Activated T-cell treated with anti-CD3 and anti-CD28 coated beads for 24 hours (primary cell): Measurements from ENCODE around the gene SERPIND1.
"Not testable (repeated sequence)": the region's sequence is repeated elsewhere in the genome, so short reads cannot be mapped to it uniquely, and the experiment has no call there.

Source experiments
- DNase-seq: peaks from one replicate; pipeline ENCODE4 v3.0.0-alpha.2; 2020; ENCODE audit warnings: low read depth

SERPIND1 gene

DNA sequence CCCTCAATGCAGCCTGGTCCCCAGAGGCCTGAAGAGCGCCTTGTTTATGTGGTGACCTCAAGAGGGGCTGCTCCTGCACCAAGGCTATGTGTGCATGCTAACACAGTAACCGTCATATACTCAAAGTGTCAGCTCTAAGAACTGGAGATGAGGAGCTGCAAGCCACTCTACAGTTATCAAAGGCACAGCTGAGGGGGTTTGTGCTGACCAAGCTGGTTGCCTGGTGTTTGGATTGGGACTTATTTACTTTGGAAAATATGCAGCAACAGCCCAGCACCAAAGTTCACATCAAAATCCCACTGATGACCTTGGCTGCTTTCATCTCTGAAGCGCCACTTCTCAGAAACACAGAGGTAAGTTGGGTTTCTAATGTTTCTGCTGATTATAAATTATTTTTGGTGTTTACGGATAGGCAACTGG, at the start of gene SERPIND1:
Gene SERPIND1, plus strand, starts transcription at position 321 of the 420 bp plus-strand sequence. CDS start 5,200 bp downstream, outside the sequence.
- DNase-seq = no peak

GRCh38 chr22:20724676-20725454, 49.0 kb upstream of the SERPIND1 start:
- DNase-seq = no peak

- DNase-seq = no peak
Observed at GRCh38 chr22:20725987-20726558, 47.8 kb upstream of the SERPIND1 start.

DNA sequence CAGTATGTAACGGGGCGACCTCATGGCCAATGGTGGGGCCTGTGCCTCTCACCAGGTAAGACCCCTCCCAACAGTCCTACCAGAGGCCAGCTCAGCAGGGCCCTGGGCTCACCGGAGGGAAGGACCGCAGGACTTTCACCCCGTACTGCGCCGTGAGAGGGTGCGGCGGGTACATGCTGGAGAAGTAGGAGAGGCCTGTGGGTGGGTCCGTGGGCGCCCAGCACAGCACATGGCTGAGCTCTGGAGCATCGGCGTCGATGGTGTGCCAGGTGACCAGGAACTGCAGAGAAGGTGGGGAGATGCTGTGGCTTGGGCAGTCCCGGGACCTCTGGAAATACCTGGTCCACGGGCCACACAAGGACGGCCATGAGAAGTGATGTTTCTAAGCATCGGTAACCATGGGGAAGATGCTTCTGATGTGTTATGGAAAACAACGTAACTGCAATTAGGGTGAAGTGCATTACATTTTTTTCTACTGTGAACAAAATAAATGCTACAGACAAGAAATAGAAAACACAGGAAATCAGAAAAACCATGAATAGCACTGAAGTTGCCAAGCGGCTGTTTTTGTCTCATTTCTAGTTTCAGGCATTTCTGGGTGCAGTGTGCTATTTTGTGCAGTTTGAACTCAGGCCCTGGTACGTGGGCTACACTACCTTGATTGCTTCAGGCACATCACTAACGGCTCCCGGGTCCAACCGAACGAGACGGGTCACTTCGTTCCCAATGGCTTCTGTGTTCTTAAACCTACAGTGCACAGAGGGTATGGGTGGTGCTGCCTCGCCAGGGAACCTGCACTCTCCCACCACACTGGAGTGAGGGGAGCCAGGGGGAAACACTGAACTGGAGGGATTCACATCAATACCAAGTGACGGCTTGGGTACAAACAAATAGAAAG, 46.5 kb upstream of the SERPIND1 start:
- DNase-seq = no peak

DNA sequence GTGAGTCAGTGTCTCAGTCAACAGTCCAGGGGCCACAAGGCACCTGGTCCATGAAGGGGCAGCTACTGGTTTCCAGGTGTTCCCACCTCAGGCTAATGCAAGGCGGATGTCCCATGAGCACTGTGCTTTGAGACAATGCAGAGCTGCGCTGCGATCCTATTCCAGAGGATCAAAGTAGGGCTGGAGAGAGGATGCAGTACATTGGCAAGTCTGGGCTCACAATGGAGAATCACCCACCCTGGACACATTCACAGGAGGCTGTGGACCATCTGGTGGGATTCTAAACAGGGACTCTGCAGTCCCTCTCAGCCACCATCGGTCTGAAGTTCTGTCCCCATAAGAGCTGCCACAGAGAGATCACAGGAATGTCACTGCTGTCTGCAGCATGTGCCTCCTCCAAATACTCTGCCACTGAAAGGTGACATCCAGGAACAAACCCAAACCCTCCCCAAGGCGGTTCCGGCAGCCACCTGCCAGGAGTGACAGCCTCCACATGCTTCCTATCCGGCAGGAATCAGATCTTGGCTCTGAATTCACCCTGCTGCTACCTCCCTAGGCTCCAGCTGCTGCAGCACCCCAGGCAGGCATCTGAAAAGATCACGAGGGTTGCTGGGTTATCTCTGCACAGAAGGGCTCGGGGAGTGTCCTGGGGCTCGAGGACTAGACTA, 45.3 kb upstream of the SERPIND1 start:
- no peak for DNase-seq

DNA sequence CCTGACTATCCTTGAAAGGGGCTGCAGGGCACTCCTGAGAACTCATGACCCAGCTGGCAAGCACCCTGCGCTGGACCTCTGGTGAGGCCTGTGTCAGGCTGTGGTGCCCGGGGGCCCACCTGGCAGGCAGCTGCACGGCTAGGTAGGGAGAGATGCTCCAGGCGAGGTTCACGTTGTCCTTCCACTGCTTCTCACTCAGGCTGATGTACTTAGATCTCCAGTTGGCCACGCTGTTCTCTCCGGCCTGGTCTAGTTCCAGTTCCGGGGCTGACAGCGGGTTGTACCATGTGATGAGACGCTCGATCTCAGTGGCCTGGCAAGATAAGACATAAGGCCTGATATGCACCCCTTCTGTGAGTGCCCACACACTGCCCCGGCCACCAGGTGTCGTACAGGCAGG, 44.7 kb upstream of the SERPIND1 start:
- no peak for DNase-seq

- DNase-seq = not testable (repeated sequence)
Observed at GRCh38 chr22:20732431-20732830, 41.5 kb upstream of the SERPIND1 start.

DNA sequence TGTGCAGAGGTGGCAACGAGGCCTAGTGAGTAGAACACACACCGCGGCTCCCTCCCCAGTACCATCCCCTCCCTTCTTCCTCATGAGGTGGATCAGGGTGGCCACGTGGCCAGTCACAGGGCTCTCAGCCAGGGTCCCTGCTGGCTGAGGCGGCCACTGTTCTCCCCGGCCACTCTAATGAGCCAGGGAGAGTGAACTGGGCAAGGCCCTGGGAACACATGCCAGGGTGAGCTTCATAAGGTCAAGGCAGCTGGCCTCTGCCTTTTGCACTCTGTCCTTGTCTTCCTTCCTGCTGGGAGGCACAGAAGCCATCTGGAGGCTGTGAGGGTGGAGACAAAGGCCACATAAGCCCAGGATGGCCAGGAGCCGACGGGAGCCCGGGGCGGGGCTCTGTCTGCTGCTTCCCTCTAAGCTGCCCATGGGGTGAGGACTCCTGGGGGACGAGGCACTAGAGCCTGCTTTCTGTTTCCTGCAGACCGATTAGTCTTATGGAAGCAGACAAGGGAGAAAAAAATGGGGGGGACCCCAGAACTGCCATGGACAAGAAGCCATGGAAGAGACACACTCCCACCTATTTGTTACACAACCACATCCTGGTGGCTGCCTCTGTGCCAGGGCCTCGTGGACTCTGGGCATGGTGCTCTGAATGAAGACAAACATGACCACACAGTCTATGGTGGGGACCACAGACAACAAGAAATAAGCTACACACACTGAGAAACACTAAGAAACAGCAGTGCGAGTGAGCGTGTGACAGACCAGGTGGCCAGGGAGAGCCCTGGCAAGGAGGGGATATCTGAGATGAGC, 38.4 kb upstream of the SERPIND1 start:
- not testable (repeated sequence) for DNase-seq

DNA sequence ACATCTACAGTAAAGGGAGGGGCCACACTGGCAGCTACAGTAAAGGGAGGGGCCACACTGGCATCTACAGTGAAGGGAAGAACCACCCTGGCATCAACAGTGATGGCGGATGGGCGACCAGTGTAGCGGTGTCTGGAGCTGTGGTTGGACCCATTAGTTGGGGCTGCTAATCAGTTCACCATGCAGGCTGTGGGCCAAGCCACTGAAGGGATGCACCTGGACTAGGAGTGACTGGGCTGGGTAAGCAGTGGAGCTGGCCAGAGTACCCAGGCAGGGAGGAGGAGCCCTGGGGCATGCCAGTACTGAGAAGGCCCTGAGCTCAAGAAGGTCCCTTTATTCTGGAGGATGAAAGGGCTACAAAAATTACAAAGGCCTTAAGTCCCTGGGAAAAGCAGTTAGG, 37.0 kb upstream of the SERPIND1 start:
- DNase-seq = not testable (repeated sequence)

- DNase-seq = no peak
Observed at GRCh38 chr22:20738394-20739089, 35.4 kb upstream of the SERPIND1 start.

- DNase-seq = no peak
Observed at GRCh38 chr22:20740222-20740951, 33.5 kb upstream of the SERPIND1 start.

DNA sequence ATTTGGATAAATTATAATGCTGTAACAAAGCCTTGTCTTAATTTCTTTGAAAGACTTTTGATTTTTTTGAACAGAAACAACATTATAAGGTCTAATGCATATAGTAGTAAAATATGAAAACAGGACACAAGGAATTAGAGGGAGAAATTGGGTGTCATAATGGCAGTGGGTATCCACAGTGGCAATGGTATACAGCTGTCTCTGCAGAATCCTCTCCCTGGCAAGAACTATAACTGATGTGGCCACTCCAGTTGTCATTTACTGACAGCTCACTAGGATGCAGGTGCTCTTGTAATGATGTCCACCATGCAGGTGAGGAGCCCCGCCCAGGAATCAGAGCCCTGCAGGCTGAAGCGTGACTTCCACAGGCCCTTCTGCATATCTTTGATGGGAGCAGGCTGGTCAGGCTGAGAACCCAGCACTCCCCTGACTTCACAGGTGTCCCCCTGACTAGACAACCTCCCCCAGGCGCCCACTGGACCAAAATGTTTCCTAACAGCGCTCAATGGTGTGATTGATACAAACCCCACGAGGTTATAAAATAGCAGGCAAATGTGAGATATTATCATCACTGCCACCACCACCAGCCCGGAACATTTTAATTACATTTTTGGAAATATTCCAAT, 32.8 kb upstream of the SERPIND1 start:
- no peak for DNase-seq

DNA sequence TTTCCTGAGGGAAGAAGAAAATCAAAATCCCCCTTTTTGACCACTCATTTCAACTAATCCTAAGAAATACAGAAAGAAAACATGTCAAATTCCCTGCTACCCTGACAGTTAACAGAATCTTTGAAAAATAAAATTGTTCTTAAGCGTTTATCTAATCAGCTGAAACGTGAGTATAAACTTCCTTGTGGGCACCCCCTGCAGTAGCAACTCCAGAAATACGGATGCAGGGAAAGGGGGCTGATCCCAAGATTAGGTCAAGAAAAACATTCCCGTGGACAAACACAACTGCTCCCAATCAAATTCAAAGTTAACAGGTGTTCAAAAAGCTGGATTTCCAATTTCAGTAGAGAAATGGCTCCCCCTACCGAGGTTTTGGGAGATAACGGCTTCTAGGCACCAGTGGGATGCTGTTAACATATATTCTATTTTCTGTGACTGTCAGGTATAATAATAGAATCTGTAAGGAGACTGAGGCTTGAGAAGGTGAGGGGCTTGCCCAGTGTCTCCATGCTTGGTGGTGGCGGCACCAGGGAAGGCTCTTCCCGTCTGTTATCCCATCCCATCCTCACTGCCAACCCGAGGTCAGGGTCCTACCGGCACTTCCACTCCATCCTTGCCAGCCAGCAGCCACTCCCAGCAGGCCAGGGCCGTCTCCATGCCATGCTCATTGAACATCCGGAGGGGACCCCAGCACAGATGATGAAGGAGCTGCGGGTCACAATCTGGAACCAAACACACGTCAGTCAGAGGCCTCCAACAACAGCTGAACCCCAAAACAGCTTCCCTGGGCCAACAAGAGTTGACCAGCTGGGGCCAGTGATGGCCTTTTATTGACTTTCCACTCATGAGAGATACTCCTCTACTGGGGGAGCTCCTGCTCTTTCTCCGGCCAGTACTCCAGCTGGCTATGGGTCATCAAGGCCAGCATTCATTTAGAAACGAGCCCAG, 32.0 kb upstream of the SERPIND1 start:
- no peak for DNase-seq

DNA sequence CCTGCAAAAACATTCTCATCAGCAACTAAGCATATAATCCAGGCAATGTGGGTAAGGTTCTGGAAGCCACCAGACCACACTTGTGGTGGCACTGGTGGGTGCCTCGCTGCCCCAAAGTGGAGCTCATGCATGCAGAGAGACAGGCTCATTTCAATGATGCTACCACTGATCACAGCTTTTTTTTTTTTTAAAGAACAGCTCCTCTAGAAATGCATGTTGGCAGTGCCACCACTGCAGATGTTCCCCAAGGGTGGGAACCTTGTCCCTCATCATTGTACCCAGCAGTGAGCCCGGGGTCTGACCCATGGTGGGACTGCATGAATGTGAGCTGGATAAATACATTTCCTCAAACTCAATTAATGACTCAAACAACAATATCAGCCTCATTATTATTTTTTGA, 31.1 kb upstream of the SERPIND1 start:
- no peak for DNase-seq

DNA sequence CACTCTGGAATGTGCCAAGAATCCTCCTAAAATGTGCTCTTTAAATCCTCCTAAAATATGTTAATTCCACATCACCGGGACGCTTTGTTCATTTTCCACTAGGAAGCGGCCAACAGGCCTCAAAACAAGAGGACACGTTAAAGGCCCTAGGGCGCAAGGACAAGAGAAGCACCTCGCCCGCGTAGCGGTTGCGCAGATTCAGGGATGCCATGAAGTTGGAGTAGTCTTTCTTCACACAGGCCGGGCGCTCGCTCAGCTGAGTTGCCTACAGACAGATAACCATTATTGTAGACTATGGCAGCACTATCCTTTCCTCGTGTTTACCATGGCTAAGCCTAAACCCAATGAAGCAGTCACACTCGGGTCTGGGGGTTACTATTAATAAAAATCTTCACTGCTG, 29.5 kb upstream of the SERPIND1 start:
- DNase-seq = no peak

DNA sequence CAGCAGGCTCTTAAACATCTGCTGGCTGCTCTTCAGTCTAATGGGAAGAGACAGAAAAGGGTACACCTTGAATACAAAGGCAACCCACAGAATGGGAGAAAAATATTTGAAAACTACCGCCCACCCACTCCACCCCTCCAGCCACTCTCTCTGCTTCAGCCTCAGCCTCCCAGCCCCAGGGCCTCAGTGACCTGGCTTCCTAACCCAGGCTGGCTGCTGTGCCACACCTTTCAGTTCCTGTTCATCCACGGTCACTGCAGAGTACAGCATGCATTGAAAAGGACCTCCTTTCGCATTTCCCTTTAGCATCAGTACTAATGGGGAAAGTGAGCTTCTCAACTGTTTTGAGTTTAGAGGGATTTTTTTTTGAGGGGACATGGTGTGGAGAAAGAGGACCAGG, 28.8 kb upstream of the SERPIND1 start:
- DNase-seq = no peak

- no peak for DNase-seq
Observed at GRCh38 chr22:20746431-20747189, 27.3 kb upstream of the SERPIND1 start.

GRCh38 chr22:20747223-20747622, 26.7 kb upstream of the SERPIND1 start:
- DNase-seq = no peak
